MM.1S (cell line): ENCODE data around the gene OR51I2.

Source experiments
- DNase-seq: peaks from one replicate; pipeline ENCODE4 v3.0.0-alpha.2; 2015
- H2AFZ ChIP-seq: fragments of 300-600 bp; sonication (generic); 2 replicates; pipeline ENCODE4 v1.6.0; 2016; ENCODE audit warnings: antibody characterized with exemption, low read length
- H3F3A ChIP-seq: fragments of 300-600 bp; sonication (generic); 2 replicates; pipeline ENCODE4 v1.6.1; 2016; ENCODE audit warnings: mild to moderate bottlenecking, antibody characterized with exemption, low read length, moderate library complexity, mixed read lengths; ENCODE audit not compliant: insufficient read depth
- H3K27ac ChIP-seq: fragments of 300-600 bp; sonication (generic); 2 replicates; pipeline ENCODE4 v1.5.1; 2016; ENCODE audit warnings: mild to moderate bottlenecking, low read length
- H3K27me3 ChIP-seq: fragments of 300-600 bp; sonication (generic); replicated peaks from 2 replicates; pipeline ENCODE4 v1.6.0; 2016; ENCODE audit warnings: low read length; ENCODE audit not compliant: insufficient read depth
- H3K36me3 ChIP-seq: fragments of 300-600 bp; sonication (generic); replicated peaks from 2 replicates; pipeline ENCODE4 v1.6.1; 2016; ENCODE audit warnings: mild to moderate bottlenecking, low read length, mixed read lengths; ENCODE audit not compliant: insufficient read depth
- H3K4me1 ChIP-seq: fragments of 300-600 bp; sonication (generic); 2 replicates; pipeline ENCODE4 v1.6.1; 2016; ENCODE audit warnings: low read length, mixed read lengths
- H3K4me2 ChIP-seq: fragments of 300-600 bp; sonication (generic); 2 replicates; pipeline ENCODE4 v1.6.0; 2016; ENCODE audit warnings: low read depth, low read length
- H3K4me3 ChIP-seq: fragments of 300-600 bp; sonication (generic); 2 replicates; pipeline ENCODE4 v1.5.1; 2016; ENCODE audit warnings: low read length, mixed read lengths
- H3K79me2 ChIP-seq: fragments of 300-600 bp; sonication (generic); 2 replicates; pipeline ENCODE4 v1.6.1; 2016; ENCODE audit warnings: mixed run types, low read length, mixed read lengths
- H3K9ac ChIP-seq: fragments of 300-600 bp; sonication (generic); 2 replicates; pipeline ENCODE4 v1.6.1; 2016; ENCODE audit warnings: low read length, mixed read lengths
- H3K9me2 ChIP-seq: fragments of 300-600 bp; sonication (generic); replicated peaks from 2 replicates; pipeline ENCODE4 v1.6.1; 2016; ENCODE audit warnings: mild to moderate bottlenecking, low read length, mixed read lengths; ENCODE audit not compliant: insufficient read depth
- H3K9me3 ChIP-seq: fragments of 300-600 bp; sonication (generic); replicated peaks from 2 replicates; pipeline ENCODE4 v1.6.1; 2016; ENCODE audit warnings: mild to moderate bottlenecking, low read length, mixed read lengths; ENCODE audit not compliant: insufficient read depth
- H4K20me1 ChIP-seq: fragments of 300-600 bp; sonication (generic); 2 replicates; pipeline ENCODE4 v1.6.1; 2016; ENCODE audit warnings: mild to moderate bottlenecking, low read length, moderate library complexity, mixed read lengths; ENCODE audit not compliant: insufficient read depth
- EZH2 ChIP-seq: fragments of 300-600 bp; sonication (generic); optimal IDR thresholded peaks from 2 replicates; pipeline ENCODE3; 2017; ENCODE audit warnings: low read depth, mild to moderate bottlenecking, antibody characterized with exemption, low read length, mixed read lengths
- EZH2phosphoT487 ChIP-seq: fragments of 300-600 bp; sonication (generic); IDR thresholded peaks from 2 replicates; pipeline ENCODE4 v1.6.1; 2018; ENCODE audit warnings: antibody characterized with exemption, low read length
- TF ChIP-seq, protein P1 (sequence below): fragments of 300-600 bp; sonication (generic); IDR thresholded peaks from 2 replicates; pipeline ENCODE4 v1.5.1; 2016; ENCODE audit warnings: antibody characterized with exemption, low read length, mixed read lengths

Gene OR51I2

GRCh38 chr11:5486003-5486402 lies 36.9 kb downstream of the OR51I2 start:
- Histone ChIP-seq H3K9me3 (no peaks in the 10 kb centered on the region), H3K4me2 (no peak overlapping the region), H3F3A (no peaks in the 10 kb centered on the region), H3K9ac (no peak overlapping the region), H3K36me3 (no peaks in the 10 kb centered on the region), H3K79me2 (no peaks in the 10 kb centered on the region), H2AFZ (no peak overlapping the region), H3K27me3 (no peaks in the 10 kb centered on the region), H3K9me2 (no peaks in the 10 kb centered on the region), H3K4me1 (no peaks in the 10 kb centered on the region), H4K20me1 (no peaks in the 10 kb centered on the region), H3K27ac (no peak overlapping the region), H3K4me3 (no peak overlapping the region)
- DNase-seq: no peak
- TF ChIP-seq EZH2 (no peak), EZH2phosphoT487 (no peak)
- TF ChIP-seq, protein P1, sequence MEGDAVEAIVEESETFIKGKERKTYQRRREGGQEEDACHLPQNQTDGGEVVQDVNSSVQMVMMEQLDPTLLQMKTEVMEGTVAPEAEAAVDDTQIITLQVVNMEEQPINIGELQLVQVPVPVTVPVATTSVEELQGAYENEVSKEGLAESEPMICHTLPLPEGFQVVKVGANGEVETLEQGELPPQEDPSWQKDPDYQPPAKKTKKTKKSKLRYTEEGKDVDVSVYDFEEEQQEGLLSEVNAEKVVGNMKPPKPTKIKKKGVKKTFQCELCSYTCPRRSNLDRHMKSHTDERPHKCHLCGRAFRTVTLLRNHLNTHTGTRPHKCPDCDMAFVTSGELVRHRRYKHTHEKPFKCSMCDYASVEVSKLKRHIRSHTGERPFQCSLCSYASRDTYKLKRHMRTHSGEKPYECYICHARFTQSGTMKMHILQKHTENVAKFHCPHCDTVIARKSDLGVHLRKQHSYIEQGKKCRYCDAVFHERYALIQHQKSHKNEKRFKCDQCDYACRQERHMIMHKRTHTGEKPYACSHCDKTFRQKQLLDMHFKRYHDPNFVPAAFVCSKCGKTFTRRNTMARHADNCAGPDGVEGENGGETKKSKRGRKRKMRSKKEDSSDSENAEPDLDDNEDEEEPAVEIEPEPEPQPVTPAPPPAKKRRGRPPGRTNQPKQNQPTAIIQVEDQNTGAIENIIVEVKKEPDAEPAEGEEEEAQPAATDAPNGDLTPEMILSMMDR: no peak

GRCh38 chr11:5486421-5486820 lies 37.3 kb downstream of the OR51I2 start:
- Histone ChIP-seq H3F3A (no peaks in the 10 kb centered on the region), H2AFZ (no peak overlapping the region), H3K36me3 (no peaks in the 10 kb centered on the region), H3K9me2 (no peaks in the 10 kb centered on the region), H3K9me3 (no peaks in the 10 kb centered on the region), H3K9ac (no peak overlapping the region), H3K27me3 (no peaks in the 10 kb centered on the region), H3K27ac (no peak overlapping the region), H3K79me2 (no peaks in the 10 kb centered on the region), H3K4me1 (no peaks in the 10 kb centered on the region), H3K4me3 (no peak overlapping the region), H4K20me1 (no peaks in the 10 kb centered on the region), H3K4me2 (no peak overlapping the region)
- no peak for DNase-seq
- no peak for TF ChIP-seq EZH2
- TF ChIP-seq, protein P1: no peak
- TF ChIP-seq EZH2phosphoT487: no peak

GRCh38 chr11:5488385-5488784 lies 39.3 kb downstream of the OR51I2 start, which contains the start of gene OR52D1:
Gene OR52D1, plus strand, starts transcription at chr11:5488685. Its CDS starts 22 bp downstream, at chr11:5488707.
- Histone ChIP-seq H3K4me3 (no peak within 1 kb of the TSS), H3F3A (no peaks in the 10 kb centered on the region), H4K20me1 (no peaks in the 10 kb centered on the region), H3K9me2 (no peaks in the 10 kb centered on the region), H3K9ac (no peak within 1 kb of the TSS), H2AFZ (no peak within 1 kb of the TSS), H3K4me1 (no peaks in the 10 kb centered on the region), H3K36me3 (no peaks in the 10 kb centered on the region), H3K79me2 (no peaks in the 10 kb centered on the region), H3K27ac (no peak within 1 kb of the TSS), H3K4me2 (no peak within 1 kb of the TSS), H3K27me3 (no peaks in the 10 kb centered on the region), H3K9me3 (no peaks in the 10 kb centered on the region)
- TF ChIP-seq, protein P1: no peak
- DNase-seq: no peak
